ENCODE data around the gene CADM1.

CADM1 gene

DNA sequence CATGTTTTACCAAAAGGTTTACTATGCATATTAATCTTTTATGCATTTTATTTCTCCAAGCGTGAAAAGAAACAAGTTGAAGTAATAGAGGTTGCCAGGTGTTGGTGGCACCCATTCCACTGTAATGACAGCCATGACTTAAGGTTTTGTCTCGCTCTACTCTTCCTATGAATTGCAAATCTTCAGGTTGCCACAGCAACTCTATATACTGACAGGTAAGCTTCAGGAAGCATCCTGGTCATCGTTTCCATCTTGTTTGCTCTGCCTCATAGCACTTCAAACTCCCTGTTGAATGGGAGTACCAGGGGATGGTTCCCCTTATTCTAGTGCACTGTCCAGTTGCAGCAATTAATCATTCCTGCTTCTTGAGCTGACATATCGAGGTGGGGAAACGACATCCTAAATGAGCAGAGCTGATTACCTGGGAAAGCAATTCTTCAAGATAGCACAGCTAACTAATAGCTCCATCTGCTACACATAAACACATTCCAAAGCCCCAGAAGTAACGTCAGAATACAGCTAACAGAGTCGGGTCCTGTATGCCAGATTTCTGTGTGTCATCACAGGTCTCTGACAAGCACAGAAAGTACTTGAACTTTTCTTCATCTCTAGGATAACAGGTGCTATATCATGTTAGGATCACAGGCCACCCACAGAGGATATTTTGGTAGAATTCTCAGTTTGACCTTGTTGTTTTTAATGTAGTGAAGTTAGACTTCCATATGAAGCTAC, 80.3 kb downstream of the CADM1 start:
- H3K9ac ChIP-seq (ENCODE audit: low read depth, low read length, poor library complexity) = no peak overlapping the region
- H2BK15ac ChIP-seq (ENCODE audit: low read length) = no peak overlapping the region
- H3K27ac ChIP-seq (replicated peaks; ENCODE audit: low read length) = no peak overlapping the region
- H2BK5ac ChIP-seq (ENCODE audit: low read length) = no peak overlapping the region
- no CpG with 5 or more reads among the region's 7 CpGs for WGBS, 2 donors (ENCODE audit: extremely low coverage in 2 of 2, insufficient read length in 2 of 2, insufficient replicate concordance in 1 of 2)
- no peak overlapping the region for H2AK5ac ChIP-seq (ENCODE audit: low read depth, low read length)
- no peak for DNase-seq (ENCODE audit: low spot score)
- no peak overlapping the region for H4K91ac ChIP-seq (ENCODE audit: low read depth, low read length, poor library complexity)
- no peak overlapping the region for H2BK120ac ChIP-seq (ENCODE audit: low read depth, low read length)
- H4K8ac ChIP-seq (ENCODE audit: low read depth, low read length) = no peak overlapping the region
- H3K14ac ChIP-seq (ENCODE audit: low read length) = no peak overlapping the region
- H3K4me1 ChIP-seq (ENCODE audit: control insufficient read depth in 2 of 2, insufficient read depth in 1 of 2, low read depth in 1 of 2, low read length in 2 of 2) = peaks cover 0 to 3% of the 10 kb centered on the region in 2 donors
- H3K27me3 ChIP-seq (ENCODE audit: control insufficient read depth in 3 of 3, insufficient read depth in 3 of 3, low read depth in 1 of 3, low read length in 3 of 3) = no peaks in the 10 kb centered on the region
- no peaks in the 10 kb centered on the region for H3K36me3 ChIP-seq (replicated peaks in 1 of 2; ENCODE audit: control insufficient read depth in 2 of 2, insufficient read depth in 2 of 2, low read length in 2 of 2)
- H3K4me2 ChIP-seq (ENCODE audit: insufficient read depth, low read length, poor library complexity, severe bottlenecking) = no peak overlapping the region
- H3K4ac ChIP-seq (ENCODE audit: low read length) = no peak overlapping the region
- no peak overlapping the region for H2AFZ ChIP-seq (ENCODE audit: low read length)
- no peaks in the 10 kb centered on the region for H3K79me1 ChIP-seq (ENCODE audit: low read depth, low read length)
- H3K9me3 ChIP-seq (replicated peaks in 1 of 2; ENCODE audit: control insufficient read depth in 2 of 2, insufficient read depth in 1 of 2, low read depth in 1 of 2, low read length in 2 of 2) = no peaks in the 10 kb centered on the region
- H3K4me3 ChIP-seq (ENCODE audit: low read length in 2 of 2) = no peak overlapping the region
- H3K23ac ChIP-seq (ENCODE audit: low read depth, low read length, poor library complexity) = no peak overlapping the region
- H3K18ac ChIP-seq (ENCODE audit: low read length) = no peak overlapping the region
- no peak overlapping the region for H2BK12ac ChIP-seq (ENCODE audit: low read length)

DNA sequence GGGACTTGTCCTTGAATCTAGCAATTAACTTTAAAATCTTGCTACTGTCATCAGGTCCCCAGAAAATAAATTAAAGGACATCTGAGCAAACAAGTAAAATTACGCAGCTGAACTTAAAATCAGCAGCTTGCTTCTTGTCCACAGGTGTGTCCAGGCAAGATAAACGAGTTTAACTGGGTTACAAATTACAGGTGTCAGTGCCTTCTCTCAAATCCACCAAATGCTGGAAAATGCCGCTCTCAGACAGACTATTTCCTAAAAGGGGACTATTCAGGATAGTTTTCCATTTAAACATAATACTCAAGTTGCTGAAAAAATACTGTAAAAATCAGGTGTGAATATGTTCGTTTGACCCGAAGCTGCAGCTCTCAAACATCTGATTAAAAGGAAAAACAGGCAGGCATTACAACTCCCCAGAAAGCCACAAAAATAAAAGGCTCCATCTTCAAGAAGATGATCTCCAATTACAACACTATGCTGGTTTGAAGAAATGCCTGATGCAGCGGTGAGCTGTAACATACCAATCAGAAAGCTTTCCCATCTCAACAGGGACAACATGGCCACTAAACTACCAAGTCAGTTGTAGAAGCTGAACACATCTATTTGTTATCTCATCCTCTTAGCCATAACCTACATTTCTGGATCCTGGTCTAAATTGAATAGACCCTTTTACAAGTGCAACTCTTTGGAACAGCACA, 82.1 kb downstream of the CADM1 start:
- Histone ChIP-seq H4K8ac (ENCODE audit: low read depth, low read length) (no peak overlapping the region), H2AFZ (ENCODE audit: low read length) (no peak overlapping the region)

DNA sequence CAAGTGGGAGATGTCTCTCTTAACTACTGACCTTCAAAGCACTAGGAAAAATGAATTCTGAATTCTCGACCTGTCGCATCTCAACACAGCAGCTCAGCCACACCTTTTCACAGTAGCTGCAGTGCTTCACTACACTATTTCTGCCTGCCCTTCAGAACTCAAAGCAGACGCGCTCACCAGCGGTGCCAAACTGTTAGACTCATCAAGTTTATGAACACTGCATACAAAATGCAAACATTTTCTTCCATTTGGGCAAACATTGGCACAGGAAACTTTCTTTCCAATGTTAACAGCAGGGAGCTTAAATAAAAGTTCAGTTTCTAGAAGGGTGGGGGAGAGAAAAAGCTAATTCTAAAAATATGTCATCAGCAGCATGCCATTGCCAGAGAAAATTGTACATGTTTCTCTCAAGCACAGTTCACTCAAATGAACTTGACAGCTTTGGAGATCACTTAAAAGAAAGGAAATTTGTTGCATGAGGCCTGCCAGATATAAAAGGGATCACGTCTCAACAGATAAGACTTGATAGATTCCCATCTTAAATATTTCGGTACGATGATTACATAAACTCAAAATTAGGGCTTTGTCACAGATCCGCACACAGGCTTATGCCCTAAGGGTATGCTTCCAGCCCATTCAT, 82.7 kb downstream of the CADM1 start:
- Histone ChIP-seq H3K4ac (ENCODE audit: low read length) (no peak overlapping the region), H3K18ac (ENCODE audit: low read length) (no peak overlapping the region), H3K4me3 (ENCODE audit: low read length in 2 of 2) (no peak overlapping the region), H2BK5ac (ENCODE audit: low read length) (no peak overlapping the region), H3K23ac (ENCODE audit: low read depth, low read length, poor library complexity) (no peak overlapping the region), H3K36me3 (replicated peaks in 1 of 2; ENCODE audit: control insufficient read depth in 2 of 2, insufficient read depth in 2 of 2, low read length in 2 of 2) (no peaks in the 10 kb centered on the region), H2BK12ac (ENCODE audit: low read length) (no peak overlapping the region), H2BK15ac (ENCODE audit: low read length) (no peak overlapping the region), H3K27ac (replicated peaks; ENCODE audit: low read length) (no peak overlapping the region), H2BK120ac (ENCODE audit: low read depth, low read length) (no peak overlapping the region), H2AK5ac (ENCODE audit: low read depth, low read length) (no peak overlapping the region), H4K91ac (ENCODE audit: low read depth, low read length, poor library complexity) (no peak overlapping the region), H3K9me3 (replicated peaks in 1 of 2; ENCODE audit: control insufficient read depth in 2 of 2, insufficient read depth in 1 of 2, low read depth in 1 of 2, low read length in 2 of 2) (no peaks in the 10 kb centered on the region), H3K27me3 (ENCODE audit: control insufficient read depth in 3 of 3, insufficient read depth in 3 of 3, low read depth in 1 of 3, low read length in 3 of 3) (no peaks in the 10 kb centered on the region), H2AFZ (ENCODE audit: low read length) (no peak overlapping the region), H3K4me2 (ENCODE audit: insufficient read depth, low read length, poor library complexity, severe bottlenecking) (no peak overlapping the region), H4K8ac (ENCODE audit: low read depth, low read length) (no peak overlapping the region), H3K14ac (ENCODE audit: low read length) (no peak overlapping the region), H3K79me1 (ENCODE audit: low read depth, low read length) (peaks cover under 1% of the 10 kb centered on the region), H3K9ac (ENCODE audit: low read depth, low read length, poor library complexity) (no peak overlapping the region), H3K4me1 (ENCODE audit: control insufficient read depth in 2 of 2, insufficient read depth in 1 of 2, low read depth in 1 of 2, low read length in 2 of 2) (peaks cover 0 to 3% of the 10 kb centered on the region in 2 donors)
- DNase-seq (ENCODE audit: low spot score) = no peak
- WGBS, 2 donors (ENCODE audit: extremely low coverage in 2 of 2, insufficient read length in 2 of 2, insufficient replicate concordance in 1 of 2) = no CpG with 5 or more reads among the region's 9 CpGs

More for the DNA sequence above, 82.1 kb downstream of the CADM1 start:
- H3K9ac ChIP-seq (ENCODE audit: low read depth, low read length, poor library complexity) = no peak overlapping the region
- H3K79me1 ChIP-seq (ENCODE audit: low read depth, low read length) = no peaks in the 10 kb centered on the region
- H3K4ac ChIP-seq (ENCODE audit: low read length) = no peak overlapping the region
- H3K36me3 ChIP-seq (replicated peaks in 1 of 2; ENCODE audit: control insufficient read depth in 2 of 2, insufficient read depth in 2 of 2, low read length in 2 of 2) = no peaks in the 10 kb centered on the region
- H3K14ac ChIP-seq (ENCODE audit: low read length) = no peak overlapping the region
- H3K18ac ChIP-seq (ENCODE audit: low read length) = no peak overlapping the region
- DNase-seq (ENCODE audit: low spot score) = no peak
- H2BK15ac ChIP-seq (ENCODE audit: low read length) = no peak overlapping the region
- no peaks in the 10 kb centered on the region for H3K9me3 ChIP-seq (replicated peaks in 1 of 2; ENCODE audit: control insufficient read depth in 2 of 2, insufficient read depth in 1 of 2, low read depth in 1 of 2, low read length in 2 of 2)
- H3K4me1 ChIP-seq (ENCODE audit: control insufficient read depth in 2 of 2, insufficient read depth in 1 of 2, low read depth in 1 of 2, low read length in 2 of 2) = peaks cover 0 to 3% of the 10 kb centered on the region in 2 donors
- no CpG with 5 or more reads among the region's 6 CpGs for WGBS, 2 donors (ENCODE audit: extremely low coverage in 2 of 2, insufficient read length in 2 of 2, insufficient replicate concordance in 1 of 2)
- no peak overlapping the region for H4K91ac ChIP-seq (ENCODE audit: low read depth, low read length, poor library complexity)
- H3K4me2 ChIP-seq (ENCODE audit: insufficient read depth, low read length, poor library complexity, severe bottlenecking) = no peak overlapping the region
- no peak overlapping the region for H2BK120ac ChIP-seq (ENCODE audit: low read depth, low read length)
- no peak overlapping the region for H2BK12ac ChIP-seq (ENCODE audit: low read length)
- no peak overlapping the region for H2BK5ac ChIP-seq (ENCODE audit: low read length)
- no peak overlapping the region for H3K4me3 ChIP-seq (ENCODE audit: low read length in 2 of 2)
- no peak overlapping the region for H3K27ac ChIP-seq (replicated peaks; ENCODE audit: low read length)
- H2AK5ac ChIP-seq (ENCODE audit: low read depth, low read length) = no peak overlapping the region
- H3K23ac ChIP-seq (ENCODE audit: low read depth, low read length, poor library complexity) = no peak overlapping the region
- H3K27me3 ChIP-seq (ENCODE audit: control insufficient read depth in 3 of 3, insufficient read depth in 3 of 3, low read depth in 1 of 3, low read length in 3 of 3) = no peaks in the 10 kb centered on the region

DNA sequence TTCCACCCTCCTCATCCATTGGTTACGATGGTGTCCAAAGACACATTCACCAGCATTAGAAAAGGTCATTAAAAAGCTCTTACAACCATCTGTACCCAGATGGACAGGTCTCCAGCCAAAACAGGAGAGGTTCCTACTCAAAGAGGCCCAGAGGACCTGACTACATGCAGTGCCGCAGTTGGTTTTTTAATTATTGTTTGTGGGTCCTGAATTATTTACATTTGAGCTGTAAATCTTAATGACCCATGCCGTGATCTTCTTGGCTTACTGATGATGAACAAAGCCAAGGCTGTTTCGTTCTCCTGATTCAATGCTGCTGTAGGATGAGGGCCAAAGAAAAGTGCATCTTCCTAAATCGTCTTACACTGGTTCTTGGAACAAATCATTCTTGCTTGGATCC, 83.7 kb downstream of the CADM1 start:
- Histone ChIP-seq H2BK15ac (ENCODE audit: low read length) (no peak overlapping the region), H2BK12ac (ENCODE audit: low read length) (no peak overlapping the region), H3K4ac (ENCODE audit: low read length) (no peak overlapping the region), H3K23ac (ENCODE audit: low read depth, low read length, poor library complexity) (no peak overlapping the region), H3K9me3 (replicated peaks in 1 of 2; ENCODE audit: control insufficient read depth in 2 of 2, insufficient read depth in 1 of 2, low read depth in 1 of 2, low read length in 2 of 2) (no peaks in the 10 kb centered on the region), H3K27me3 (ENCODE audit: control insufficient read depth in 3 of 3, insufficient read depth in 3 of 3, low read depth in 1 of 3, low read length in 3 of 3) (no peaks in the 10 kb centered on the region), H3K4me2 (ENCODE audit: insufficient read depth, low read length, poor library complexity, severe bottlenecking) (no peak overlapping the region), H3K27ac (replicated peaks; ENCODE audit: low read length) (no peak overlapping the region), H2BK5ac (ENCODE audit: low read length) (no peak overlapping the region), H3K4me1 (ENCODE audit: control insufficient read depth in 2 of 2, insufficient read depth in 1 of 2, low read depth in 1 of 2, low read length in 2 of 2) (peaks cover 0 to 3% of the 10 kb centered on the region in 2 donors), H3K4me3 (ENCODE audit: low read length in 2 of 2) (no peak overlapping the region), H2BK120ac (ENCODE audit: low read depth, low read length) (no peak overlapping the region), H2AK5ac (ENCODE audit: low read depth, low read length) (no peak overlapping the region), H2AFZ (ENCODE audit: low read length) (no peak overlapping the region), H3K18ac (ENCODE audit: low read length) (no peak overlapping the region), H3K79me1 (ENCODE audit: low read depth, low read length) (peaks cover 2% of the 10 kb centered on the region), H3K9ac (ENCODE audit: low read depth, low read length, poor library complexity) (no peak overlapping the region), H3K36me3 (replicated peaks in 1 of 2; ENCODE audit: control insufficient read depth in 2 of 2, insufficient read depth in 2 of 2, low read length in 2 of 2) (no peaks in the 10 kb centered on the region), H3K14ac (ENCODE audit: low read length) (no peak overlapping the region), H4K8ac (ENCODE audit: low read depth, low read length) (no peak overlapping the region), H4K91ac (ENCODE audit: low read depth, low read length, poor library complexity) (no peak overlapping the region)
- no peak for DNase-seq (ENCODE audit: low spot score)
- WGBS, 2 donors (ENCODE audit: extremely low coverage in 2 of 2, insufficient read length in 2 of 2, insufficient replicate concordance in 1 of 2) = no CpG with 5 or more reads among the region's 5 CpGs

Measured in neuronal stem cell (in vitro differentiated cells).